Brain microvascular endothelial cell (primary cell): ENCODE data around the gene IQSEC1.

Experiments used
- DNase-seq: peaks from one replicate; pipeline ENCODE4 v3.0.0-alpha.2; 2020
- H3K27ac ChIP-seq: fragments of 250-450 bp; sonication (Bioruptor Pico); 2 replicates; pipeline ENCODE4 v1.5.1; 2020; ENCODE audit warnings: mild to moderate bottlenecking, moderate library complexity
- H3K27me3 ChIP-seq: fragments of 250-450 bp; sonication (Bioruptor Pico); replicated peaks from 2 replicates; pipeline ENCODE4 v1.5.1; 2020; ENCODE audit warnings: mild to moderate bottlenecking
- H3K36me3 ChIP-seq: fragments of 250-450 bp; sonication (Bioruptor Pico); replicated peaks from 2 replicates; pipeline ENCODE4 v1.5.1; 2020; ENCODE audit warnings: mild to moderate bottlenecking
- H3K4me3 ChIP-seq: 2 replicates; pipeline ENCODE4 v1.5.1; 2011; ENCODE audit warnings: low read depth, mild to moderate bottlenecking, control low read depth, low read length, moderate library complexity
- CTCF ChIP-seq: IDR thresholded peaks from 2 replicates; pipeline ENCODE4 v1.5.1; 2011; ENCODE audit warnings: low read depth, mild to moderate bottlenecking, moderate library complexity, low read length, control low read depth, inconsistent platforms; ENCODE audit errors: missing control alignments
- in situ Hi-C: cut with HindIII; loops from 2 replicates; pipeline ENCODE4 v1.10.0; 2017; ENCODE audit warnings: low sequenced_read_pairs, low pct_ligation_motif_present

Gene IQSEC1

DNA sequence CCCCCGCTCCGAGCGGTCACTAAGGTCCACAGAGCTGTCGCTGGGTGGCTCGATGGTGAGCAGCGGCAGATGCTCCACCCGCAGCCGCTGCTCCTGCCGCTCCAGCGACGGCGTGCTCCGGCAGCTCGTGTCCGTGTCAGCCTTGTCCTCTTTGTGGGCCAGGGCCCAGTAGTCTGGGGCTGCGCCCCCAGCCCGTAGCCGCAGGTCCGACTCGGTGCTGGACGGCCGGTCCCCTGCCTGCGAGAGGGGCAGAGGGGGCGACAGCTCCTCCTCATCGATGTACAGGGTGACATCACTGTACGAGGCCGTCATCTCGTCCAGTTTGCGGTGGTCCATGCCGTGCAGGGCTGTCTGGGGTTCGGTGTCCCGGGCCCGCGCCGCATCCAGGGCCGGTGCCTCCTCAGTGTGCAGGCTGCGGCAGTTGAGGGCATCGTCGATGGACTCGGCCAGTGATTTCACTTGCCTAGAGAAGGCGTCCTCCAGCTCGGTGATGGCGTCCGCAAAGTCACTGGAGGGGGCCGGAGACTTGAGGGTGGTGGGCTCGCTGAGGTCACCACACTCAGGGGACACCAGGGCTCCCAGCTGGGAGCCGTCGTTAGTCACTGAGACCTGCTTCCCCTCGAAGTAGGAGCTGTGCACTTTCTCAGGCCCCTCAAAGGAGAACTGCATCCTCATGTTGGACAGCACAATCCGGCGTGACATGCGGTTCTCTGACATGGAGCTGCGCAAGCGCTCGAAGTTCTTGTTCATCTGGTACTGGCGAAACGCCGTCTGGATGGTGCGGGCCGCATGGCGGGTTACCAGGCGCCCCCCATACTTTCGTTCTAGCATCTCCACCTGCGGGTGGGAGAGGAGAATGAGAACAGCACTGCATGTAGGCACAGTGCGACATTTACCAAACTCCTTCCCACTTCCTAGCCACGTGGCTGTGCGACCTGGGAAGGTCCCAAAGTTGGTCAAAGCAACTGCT is 137.1 kb downstream of the IQSEC1 start:
- no peak overlapping the region for H3K4me3 ChIP-seq
- no peak for DNase-seq
- no peaks in the 10 kb centered on the region for H3K27me3 ChIP-seq
- in situ Hi-C loops: no loop called here
- H3K27ac ChIP-seq: no peak overlapping the region
- peaks cover 15% of the 10 kb centered on the region for H3K36me3 ChIP-seq
- TF ChIP-seq CTCF: no peak

DNA sequence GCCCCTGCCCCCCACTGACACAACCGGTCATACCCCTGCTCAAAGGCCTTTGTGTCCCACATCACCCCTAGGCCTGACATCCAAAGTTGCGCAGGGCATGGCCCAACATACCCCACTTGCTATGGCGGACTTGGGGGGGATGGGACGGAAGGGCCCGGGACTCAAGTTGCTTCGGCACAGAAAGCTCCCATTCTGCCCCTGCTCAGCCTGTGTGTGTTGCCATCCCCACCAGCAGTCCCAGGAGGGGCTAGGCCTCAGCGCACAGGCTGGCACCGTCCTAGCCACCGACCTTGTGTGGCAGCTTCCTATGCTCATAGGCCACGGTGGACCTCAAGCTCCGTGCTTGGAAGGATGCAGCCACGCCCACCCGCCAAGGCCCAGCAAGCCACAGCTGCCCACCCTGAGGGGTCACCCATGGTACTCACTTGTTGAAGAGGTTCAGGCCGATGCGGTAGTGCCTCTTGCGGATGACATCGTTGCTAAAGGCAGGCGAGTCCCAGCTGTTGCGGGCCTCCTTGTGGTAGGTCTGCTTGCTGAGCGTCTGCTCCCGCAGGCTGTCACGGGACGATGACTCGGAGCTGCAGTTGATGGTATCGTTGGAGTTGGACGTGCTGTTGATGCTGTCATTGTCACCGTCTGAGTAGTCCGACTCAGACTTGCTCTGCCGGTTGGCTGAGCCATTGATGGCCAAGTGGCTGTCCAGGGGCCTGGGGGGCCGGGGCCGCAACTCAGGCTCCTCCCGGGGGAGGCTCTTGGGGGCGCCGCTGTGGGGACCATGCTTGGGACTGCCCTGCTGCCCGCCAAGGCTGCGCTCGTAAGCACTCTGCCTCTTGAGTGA is 138.0 kb downstream of the IQSEC1 start:
- DNase-seq: peak; percentile 9
- TF ChIP-seq CTCF: no peak
- Histone ChIP-seq H3K4me3 (no peak overlapping the region), H3K27me3 (no peaks in the 10 kb centered on the region), H3K36me3 (peaks cover 15% of the 10 kb centered on the region), H3K27ac (no peak overlapping the region)
- in situ Hi-C loops: no loop called here

DNA sequence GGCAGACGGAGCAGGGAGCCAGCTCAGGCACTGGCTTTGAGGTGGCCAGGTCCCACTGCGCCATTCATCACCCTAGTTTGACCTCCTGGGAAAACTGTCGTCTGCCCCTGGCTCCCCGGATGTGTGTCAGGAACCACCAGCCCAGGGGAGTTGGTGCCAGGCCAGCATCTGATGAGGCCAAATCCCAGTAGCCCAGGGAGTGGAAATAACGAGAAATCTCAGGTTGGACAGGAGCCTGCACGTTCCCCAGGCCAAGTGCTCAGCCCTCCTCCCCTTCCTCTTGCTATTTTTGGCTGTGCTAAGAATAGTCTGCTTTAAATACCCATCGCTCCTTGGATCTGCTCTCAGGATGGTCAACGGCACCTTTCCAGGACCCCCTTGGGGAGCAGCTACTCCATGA is 138.8 kb downstream of the IQSEC1 start:
- H3K27me3 ChIP-seq: no peaks in the 10 kb centered on the region
- H3K4me3 ChIP-seq: no peak overlapping the region
- DNase-seq: peak; percentile 20
- peaks cover 15% of the 10 kb centered on the region for H3K36me3 ChIP-seq
- no peak for TF ChIP-seq CTCF
- no peak overlapping the region for H3K27ac ChIP-seq
- in situ Hi-C loops: no loop called here

GRCh38 chr3:12933901-12934300 is 139.3 kb downstream of the IQSEC1 start:
- in situ Hi-C loops: no loop called here
- Histone ChIP-seq H3K27ac (no peak overlapping the region), H3K27me3 (no peaks in the 10 kb centered on the region), H3K4me3 (no peak overlapping the region), H3K36me3 (peaks cover 15% of the 10 kb centered on the region)
- no peak for DNase-seq
- TF ChIP-seq CTCF: no peak

DNA sequence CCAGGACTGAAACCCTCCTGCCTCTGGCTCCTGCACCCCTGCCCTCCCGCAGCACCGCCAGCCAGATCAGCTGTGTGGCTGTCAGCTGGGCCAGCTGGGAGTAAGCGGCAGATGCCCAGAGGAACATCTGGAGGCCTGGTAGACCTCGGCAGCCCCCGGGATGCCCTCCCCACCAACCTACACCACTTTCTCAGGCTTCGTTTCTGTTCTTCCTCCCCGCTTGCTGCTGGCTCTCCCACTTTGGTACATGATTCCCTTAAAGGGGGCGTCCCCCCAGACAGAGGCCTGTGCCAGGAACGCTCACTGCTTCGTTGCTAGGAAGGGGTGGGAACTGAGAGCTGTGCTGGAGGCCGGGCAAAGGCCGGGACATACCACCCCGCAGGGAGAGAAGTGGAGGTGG is 140.5 kb downstream of the IQSEC1 start:
- TF ChIP-seq CTCF: no peak
- DNase-seq: no peak
- Histone ChIP-seq H3K27ac (no peak overlapping the region), H3K4me3 (no peak overlapping the region), H3K27me3 (no peaks in the 10 kb centered on the region), H3K36me3 (peaks cover 15% of the 10 kb centered on the region)
- in situ Hi-C loops: no loop called here
